ENCODE data around the gene NOMO2. TPM values are rescaled to one million over a fixed set of nuclear protein-coding genes. Genes with fewer than 3 reads are reported as not detected.
"Not testable (repeated sequence)": the region's sequence is repeated elsewhere in the genome, so short reads cannot be mapped to it uniquely, and the experiment has no call there.

NOMO2 gene
- total and polyA plus RNA-seq, 10 of the 15 experiments (the other 5 are each of a cell fraction or from before 2014, with no cell fraction given), result 30.2 to 110 (median 73.2) TPM

DNA sequence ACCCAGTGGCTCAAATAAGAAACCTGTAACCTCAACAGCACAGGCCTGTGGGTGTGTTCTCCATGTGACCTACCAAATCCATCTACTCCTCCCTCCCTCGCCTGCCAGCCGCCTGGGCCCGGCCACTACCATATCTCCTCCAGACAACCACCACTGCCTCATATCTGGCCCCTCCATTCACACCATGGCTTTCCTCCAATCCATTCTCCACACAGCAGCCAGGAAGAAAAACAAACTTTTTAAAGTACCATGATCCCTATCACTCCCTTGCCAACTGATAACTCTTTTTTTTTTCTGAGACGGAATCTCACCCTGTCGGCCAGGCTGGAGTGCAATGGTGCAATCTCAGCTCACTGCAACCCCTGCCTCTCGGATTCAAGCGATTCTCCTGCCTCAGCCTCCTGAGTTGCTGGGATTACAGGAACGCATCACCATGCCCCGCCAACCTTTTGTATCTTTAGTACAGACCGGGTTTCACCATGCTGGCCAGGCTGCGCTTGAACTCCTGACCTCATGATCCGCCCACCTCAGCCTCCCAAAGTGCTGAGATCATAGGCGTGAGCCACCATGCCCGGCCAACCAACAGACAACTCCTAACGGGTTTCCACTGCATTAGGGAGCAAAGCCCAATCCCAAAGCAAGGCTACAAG is 26.3 kb downstream of the NOMO2 start:
- H3K4me1 ChIP-seq (ENCODE audit: control insufficient read depth, insufficient read depth, low read length); H3K4me3 ChIP-seq; BruUV-seq (replicated peaks); POLR2A ChIA-PET; ATAC-seq; H3K4me2 ChIP-seq (ENCODE audit: control insufficient read depth, insufficient read depth); H3K27ac ChIP-seq (ENCODE audit: control insufficient read depth, insufficient read depth); DNase-seq (ENCODE audit: low read depth, low spot score); H3K79me2 ChIP-seq (ENCODE audit: control insufficient read depth, insufficient read depth, low read length); H3K9ac ChIP-seq (ENCODE audit: control insufficient read depth, insufficient read depth, low read length); in situ Hi-C loops (cut with MboI); CTCF ChIA-PET; RAD21 ChIA-PET (ENCODE audit: unreplicated experiment); H4K20me1 ChIP-seq (ENCODE audit: control insufficient read depth, insufficient read depth); intact Hi-C loops (cut with micrococcal nuclease; ENCODE audit: unreplicated experiment); H3K27me3 ChIP-seq (replicated peaks in 1 of 2; ENCODE audit: control insufficient read depth in 2 of 2, insufficient read depth in 2 of 2, low read length in 1 of 2); H3K36me3 ChIP-seq (ENCODE audit: control insufficient read depth in 2 of 2, insufficient read depth in 2 of 2, low read length in 1 of 2); H3K9me3 ChIP-seq (replicated peaks; ENCODE audit: control insufficient read depth, insufficient read depth, low read length); H2AFZ ChIP-seq (ENCODE audit: control insufficient read depth, low read depth, low read length); SMC1A ChIA-PET (ENCODE audit: uncharacterized antibody, unreplicated experiment); FAIRE-seq: not testable (repeated sequence)
- WGBS (ENCODE audit: insufficient coverage, insufficient replicate concordance, low lambda C conversion rate, missing lambda C conversion rate), result 97% methylated on average over 11 of the region's 15 CpGs

DNA sequence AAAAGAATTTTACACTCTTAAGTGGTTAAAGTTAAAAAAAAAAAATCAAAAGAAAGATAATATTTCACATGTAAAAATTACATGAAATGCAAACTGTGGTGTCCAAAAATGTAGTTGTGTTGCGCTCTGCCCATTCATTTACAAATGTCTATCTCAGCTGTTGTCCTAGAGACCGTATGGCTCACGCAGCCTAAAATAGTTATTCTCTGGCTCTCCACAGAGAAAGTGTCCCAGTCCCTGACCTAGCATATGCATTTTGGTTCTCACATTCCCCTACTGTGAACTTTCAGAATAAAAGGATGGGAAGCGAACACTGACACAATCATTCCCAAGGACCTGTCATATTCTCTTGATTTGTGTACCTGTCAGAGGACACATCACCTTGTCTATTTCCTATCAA is 27.6 kb downstream of the NOMO2 start:
- H3K36me3 ChIP-seq (ENCODE audit: control insufficient read depth in 2 of 2, insufficient read depth in 2 of 2, low read length in 1 of 2); H3K4me1 ChIP-seq (ENCODE audit: control insufficient read depth, insufficient read depth, low read length); in situ Hi-C loops (cut with MboI); H3K27ac ChIP-seq (ENCODE audit: control insufficient read depth, insufficient read depth); CTCF ChIA-PET; ATAC-seq; RAD21 ChIA-PET (ENCODE audit: unreplicated experiment); H2AFZ ChIP-seq (ENCODE audit: control insufficient read depth, low read depth, low read length); H3K4me3 ChIP-seq; H3K79me2 ChIP-seq (ENCODE audit: control insufficient read depth, insufficient read depth, low read length); H3K9me3 ChIP-seq (replicated peaks; ENCODE audit: control insufficient read depth, insufficient read depth, low read length); FAIRE-seq; BruUV-seq (replicated peaks); DNase-seq (ENCODE audit: low read depth, low spot score); POLR2A ChIA-PET; intact Hi-C loops (cut with micrococcal nuclease; ENCODE audit: unreplicated experiment); SMC1A ChIA-PET (ENCODE audit: uncharacterized antibody, unreplicated experiment); H3K9ac ChIP-seq (ENCODE audit: control insufficient read depth, insufficient read depth, low read length); H3K27me3 ChIP-seq (replicated peaks in 1 of 2; ENCODE audit: control insufficient read depth in 2 of 2, insufficient read depth in 2 of 2, low read length in 1 of 2); H3K4me2 ChIP-seq (ENCODE audit: control insufficient read depth, insufficient read depth); H4K20me1 ChIP-seq (ENCODE audit: control insufficient read depth, insufficient read depth): not testable (repeated sequence)
- WGBS (ENCODE audit: insufficient coverage, insufficient replicate concordance, low lambda C conversion rate, missing lambda C conversion rate), result 100% methylated on average over 1 of the region's 4 CpGs

DNA sequence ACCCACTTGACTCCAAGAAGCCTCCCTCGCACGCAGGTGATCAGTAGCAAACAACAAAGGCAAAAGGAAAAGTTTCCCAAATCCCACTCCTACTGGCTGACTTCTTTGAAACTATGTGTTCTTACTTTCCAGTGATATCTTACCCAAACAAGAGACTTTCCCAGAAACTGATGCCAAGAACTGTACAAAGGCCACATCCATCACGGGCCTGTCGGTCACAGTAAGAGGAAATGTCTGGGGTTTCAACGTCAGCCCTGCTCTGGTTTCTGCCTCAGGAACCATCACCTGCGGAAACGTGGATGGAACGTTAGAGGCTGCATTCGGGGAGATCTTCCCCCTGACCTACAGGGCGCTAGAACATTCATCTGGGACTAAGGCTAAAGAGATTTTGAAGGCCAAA is 30.6 kb downstream of the NOMO2 start:
- FAIRE-seq, result not testable (repeated sequence)

DNA sequence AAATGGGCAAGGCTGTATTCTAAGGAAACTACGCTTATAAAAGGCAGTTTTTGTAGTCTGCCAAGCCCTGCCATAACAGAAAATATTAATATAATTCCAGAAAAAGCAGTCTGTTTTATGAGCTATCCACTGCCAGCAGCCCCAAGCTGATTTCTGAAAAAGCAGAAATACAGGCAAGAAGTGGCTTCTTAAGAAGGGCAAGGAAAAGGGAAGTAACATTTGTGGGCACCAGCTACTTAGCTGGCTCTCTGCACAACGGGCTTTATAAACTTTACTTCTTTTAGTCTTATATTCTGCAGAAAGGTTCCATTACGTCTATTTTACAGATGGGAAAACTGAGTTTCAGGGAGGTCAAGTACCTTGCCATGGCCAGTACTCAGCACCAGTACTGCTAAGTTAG is 31.6 kb downstream of the NOMO2 start:
- SMC1A ChIA-PET (ENCODE audit: uncharacterized antibody, unreplicated experiment); H4K20me1 ChIP-seq (ENCODE audit: control insufficient read depth, insufficient read depth); DNase-seq (ENCODE audit: low read depth, low spot score); H3K36me3 ChIP-seq (ENCODE audit: control insufficient read depth in 2 of 2, insufficient read depth in 2 of 2, low read length in 1 of 2); RAD21 ChIA-PET (ENCODE audit: unreplicated experiment); H3K9ac ChIP-seq (ENCODE audit: control insufficient read depth, insufficient read depth, low read length); H3K4me1 ChIP-seq (ENCODE audit: control insufficient read depth, insufficient read depth, low read length); H2AFZ ChIP-seq (ENCODE audit: control insufficient read depth, low read depth, low read length); CTCF ChIA-PET; FAIRE-seq; H3K27me3 ChIP-seq (replicated peaks in 1 of 2; ENCODE audit: control insufficient read depth in 2 of 2, insufficient read depth in 2 of 2, low read length in 1 of 2); H3K79me2 ChIP-seq (ENCODE audit: control insufficient read depth, insufficient read depth, low read length); POLR2A ChIA-PET; H3K4me3 ChIP-seq; H3K4me2 ChIP-seq (ENCODE audit: control insufficient read depth, insufficient read depth); H3K27ac ChIP-seq (ENCODE audit: control insufficient read depth, insufficient read depth); ATAC-seq; BruUV-seq (replicated peaks); H3K9me3 ChIP-seq (replicated peaks; ENCODE audit: control insufficient read depth, insufficient read depth, low read length); in situ Hi-C loops (cut with MboI); intact Hi-C loops (cut with micrococcal nuclease; ENCODE audit: unreplicated experiment): not testable (repeated sequence)
- 35% methylated on average over 2 of the region's 3 CpGs for WGBS (ENCODE audit: insufficient coverage, insufficient replicate concordance, low lambda C conversion rate, missing lambda C conversion rate)

More for the DNA sequence above, 30.6 kb downstream of the NOMO2 start:
- H3K9me3 ChIP-seq (replicated peaks; ENCODE audit: control insufficient read depth, insufficient read depth, low read length); in situ Hi-C loops (cut with MboI); H3K27me3 ChIP-seq (replicated peaks in 1 of 2; ENCODE audit: control insufficient read depth in 2 of 2, insufficient read depth in 2 of 2, low read length in 1 of 2); POLR2A ChIA-PET; H3K4me3 ChIP-seq; CTCF ChIA-PET; DNase-seq (ENCODE audit: low read depth, low spot score); H4K20me1 ChIP-seq (ENCODE audit: control insufficient read depth, insufficient read depth); intact Hi-C loops (cut with micrococcal nuclease; ENCODE audit: unreplicated experiment); ATAC-seq; BruUV-seq (replicated peaks); H3K79me2 ChIP-seq (ENCODE audit: control insufficient read depth, insufficient read depth, low read length); H3K4me1 ChIP-seq (ENCODE audit: control insufficient read depth, insufficient read depth, low read length); H2AFZ ChIP-seq (ENCODE audit: control insufficient read depth, low read depth, low read length); H3K36me3 ChIP-seq (ENCODE audit: control insufficient read depth in 2 of 2, insufficient read depth in 2 of 2, low read length in 1 of 2); H3K27ac ChIP-seq (ENCODE audit: control insufficient read depth, insufficient read depth); SMC1A ChIA-PET (ENCODE audit: uncharacterized antibody, unreplicated experiment); H3K9ac ChIP-seq (ENCODE audit: control insufficient read depth, insufficient read depth, low read length); RAD21 ChIA-PET (ENCODE audit: unreplicated experiment); H3K4me2 ChIP-seq (ENCODE audit: control insufficient read depth, insufficient read depth): not testable (repeated sequence)
- 100% methylated on average over 2 of the region's 10 CpGs for WGBS (ENCODE audit: insufficient coverage, insufficient replicate concordance, low lambda C conversion rate, missing lambda C conversion rate)

Measured in GM12878 (cell line).